ENCODE results near the gene TOX3.

Gene TOX3

DNA sequence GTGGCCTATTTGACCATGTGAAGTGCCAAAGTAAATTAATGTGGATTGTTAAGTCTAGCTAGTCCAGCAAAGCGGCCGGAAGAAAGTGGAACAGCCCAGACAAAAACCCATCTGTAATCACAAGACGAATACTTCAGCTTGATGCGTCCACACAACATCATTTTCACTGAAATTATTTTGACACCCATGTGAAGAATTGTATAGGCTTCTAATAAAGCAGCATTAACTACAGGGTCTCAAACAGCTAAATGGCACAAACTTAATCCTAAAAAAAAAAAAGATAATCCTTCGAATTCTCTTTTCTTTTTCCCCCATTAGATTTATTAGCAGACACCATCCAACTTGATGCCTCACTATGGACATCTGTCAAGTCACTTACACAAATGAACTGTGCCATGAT lies 73.8 kb downstream of the TOX3 start:
- H3K27ac ChIP-seq: no peak overlapping the region
- no peak for TF ChIP-seq ZFX (IDR thresholded peaks at IDR 0.05)
- TF ChIP-seq, protein P1, sequence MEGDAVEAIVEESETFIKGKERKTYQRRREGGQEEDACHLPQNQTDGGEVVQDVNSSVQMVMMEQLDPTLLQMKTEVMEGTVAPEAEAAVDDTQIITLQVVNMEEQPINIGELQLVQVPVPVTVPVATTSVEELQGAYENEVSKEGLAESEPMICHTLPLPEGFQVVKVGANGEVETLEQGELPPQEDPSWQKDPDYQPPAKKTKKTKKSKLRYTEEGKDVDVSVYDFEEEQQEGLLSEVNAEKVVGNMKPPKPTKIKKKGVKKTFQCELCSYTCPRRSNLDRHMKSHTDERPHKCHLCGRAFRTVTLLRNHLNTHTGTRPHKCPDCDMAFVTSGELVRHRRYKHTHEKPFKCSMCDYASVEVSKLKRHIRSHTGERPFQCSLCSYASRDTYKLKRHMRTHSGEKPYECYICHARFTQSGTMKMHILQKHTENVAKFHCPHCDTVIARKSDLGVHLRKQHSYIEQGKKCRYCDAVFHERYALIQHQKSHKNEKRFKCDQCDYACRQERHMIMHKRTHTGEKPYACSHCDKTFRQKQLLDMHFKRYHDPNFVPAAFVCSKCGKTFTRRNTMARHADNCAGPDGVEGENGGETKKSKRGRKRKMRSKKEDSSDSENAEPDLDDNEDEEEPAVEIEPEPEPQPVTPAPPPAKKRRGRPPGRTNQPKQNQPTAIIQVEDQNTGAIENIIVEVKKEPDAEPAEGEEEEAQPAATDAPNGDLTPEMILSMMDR (conservative IDR thresholded peaks at IDR 0.05): no peak

DNA sequence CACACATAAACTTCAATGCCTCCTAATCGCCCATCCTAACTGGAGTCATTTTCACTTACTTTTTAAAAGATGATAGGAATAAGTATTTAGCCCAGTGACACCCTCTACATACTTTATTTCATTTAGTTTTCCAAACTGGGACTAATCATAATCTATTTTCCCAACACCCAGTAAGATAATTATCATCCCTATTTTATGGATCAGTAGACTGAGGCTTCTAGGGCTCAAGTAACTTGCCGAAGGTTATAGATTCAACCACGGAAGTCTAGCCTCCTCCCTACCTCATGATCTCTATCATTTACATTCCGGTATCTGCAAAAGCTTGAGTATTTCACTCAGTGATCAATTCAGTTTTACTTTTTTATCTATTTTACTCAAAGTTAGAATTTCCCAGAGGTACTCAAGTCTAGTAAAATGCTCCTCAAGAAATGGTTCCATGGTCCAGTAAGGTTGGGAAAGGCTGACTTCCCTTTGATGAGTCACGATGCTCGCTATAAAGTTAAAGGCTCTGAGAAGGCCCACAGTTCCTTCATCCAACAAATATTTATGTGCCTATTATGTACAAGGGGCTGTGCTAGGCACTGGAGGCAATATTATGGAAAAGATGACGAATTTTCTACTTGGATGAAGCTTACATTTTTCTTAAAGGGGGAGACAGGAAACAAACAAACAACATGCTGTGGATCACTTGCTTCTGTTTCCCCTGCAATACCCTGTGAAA lies 75.1 kb downstream of the TOX3 start:
- TF ChIP-seq, protein P1 (conservative IDR thresholded peaks at IDR 0.05): no peak
- no peak for TF ChIP-seq ZFX (IDR thresholded peaks at IDR 0.05)
- no peak overlapping the region for H3K27ac ChIP-seq

DNA sequence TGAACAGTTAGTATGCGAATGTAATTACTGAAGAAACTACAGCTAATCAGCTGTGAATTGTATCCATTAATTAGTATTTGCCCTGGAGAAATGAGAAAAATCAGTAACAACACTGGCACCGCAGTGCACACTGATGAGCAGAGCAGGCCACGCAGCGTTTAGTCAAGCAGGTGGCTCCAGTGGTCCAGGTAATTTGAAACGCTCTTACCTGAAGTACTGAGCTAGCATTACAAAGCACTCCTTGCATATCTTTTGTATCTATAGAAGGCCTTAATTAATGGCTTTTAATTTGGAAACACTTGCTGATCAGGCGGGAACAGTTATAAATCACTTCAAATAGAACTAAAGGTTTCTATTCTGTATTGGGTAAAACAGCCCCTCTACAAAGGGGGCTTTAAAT lies 76.4 kb downstream of the TOX3 start:
- no peak overlapping the region for H3K27ac ChIP-seq
- TF ChIP-seq ZFX (IDR thresholded peaks at IDR 0.05): no peak
- TF ChIP-seq, protein P1 (conservative IDR thresholded peaks at IDR 0.05): no peak

DNA sequence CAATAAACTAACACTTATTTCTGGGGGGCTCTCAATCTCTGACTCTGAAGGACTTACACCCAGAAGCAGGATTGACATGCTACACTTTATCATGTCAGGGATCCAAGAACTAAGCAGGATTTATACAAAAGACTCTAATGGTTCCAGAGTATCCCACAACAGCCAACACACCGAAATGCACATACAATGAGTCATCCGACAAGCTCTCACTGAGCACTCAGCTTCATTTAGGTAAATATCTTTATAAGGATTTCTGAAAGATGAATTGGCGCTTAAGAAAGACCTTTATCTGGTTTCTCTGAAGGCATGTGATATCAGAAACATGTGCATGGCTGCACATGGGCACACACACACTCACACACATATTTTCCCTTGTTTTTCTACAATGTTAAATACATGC lies 77.2 kb downstream of the TOX3 start:
- TF ChIP-seq ZFX (IDR thresholded peaks at IDR 0.05): no peak
- TF ChIP-seq, protein P1 (conservative IDR thresholded peaks at IDR 0.05): no peak
- no peak overlapping the region for H3K27ac ChIP-seq

DNA sequence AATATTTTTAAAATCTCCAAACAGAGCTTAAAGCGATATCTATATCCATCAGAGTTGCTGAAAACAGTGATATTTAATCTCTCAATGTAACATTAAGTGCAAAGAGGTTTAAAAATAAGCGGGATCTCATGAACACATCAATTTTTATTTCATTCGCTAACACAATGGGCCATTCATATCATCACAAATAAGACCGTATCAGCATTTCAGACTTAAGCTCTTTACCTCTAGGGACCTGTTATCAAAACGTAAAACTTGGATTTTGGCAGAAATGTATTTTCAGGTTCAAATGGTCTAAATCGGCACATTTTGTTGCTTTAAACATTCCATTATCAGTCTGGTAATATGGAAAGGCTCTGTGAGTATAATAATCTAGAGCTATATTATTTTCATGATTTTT lies 77.9 kb downstream of the TOX3 start:
- TF ChIP-seq ZFX (IDR thresholded peaks at IDR 0.05): no peak
- TF ChIP-seq, protein P1 (conservative IDR thresholded peaks at IDR 0.05): no peak
- no peak overlapping the region for H3K27ac ChIP-seq

DNA sequence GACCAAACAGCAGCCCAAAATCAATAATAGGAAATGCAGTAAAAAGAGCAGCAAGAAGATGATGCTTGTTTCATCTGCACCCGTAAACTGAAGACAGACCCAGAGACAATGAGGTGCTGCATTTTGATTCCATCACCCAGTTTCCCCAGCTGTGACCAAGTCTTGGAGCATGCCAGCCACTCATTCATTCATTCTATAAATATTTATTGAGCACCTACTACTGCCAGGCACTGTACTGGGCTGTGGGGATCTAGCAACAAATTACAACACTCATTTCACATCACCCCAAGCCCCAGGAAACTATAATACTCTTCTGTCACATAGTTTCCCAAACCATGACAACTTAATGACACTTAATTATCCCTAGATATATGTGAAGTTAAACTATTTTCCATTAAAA lies 79.2 kb downstream of the TOX3 start:
- H3K27ac ChIP-seq: no peak overlapping the region
- TF ChIP-seq, protein P1 (conservative IDR thresholded peaks at IDR 0.05): no peak
- TF ChIP-seq ZFX (IDR thresholded peaks at IDR 0.05): no peak

DNA sequence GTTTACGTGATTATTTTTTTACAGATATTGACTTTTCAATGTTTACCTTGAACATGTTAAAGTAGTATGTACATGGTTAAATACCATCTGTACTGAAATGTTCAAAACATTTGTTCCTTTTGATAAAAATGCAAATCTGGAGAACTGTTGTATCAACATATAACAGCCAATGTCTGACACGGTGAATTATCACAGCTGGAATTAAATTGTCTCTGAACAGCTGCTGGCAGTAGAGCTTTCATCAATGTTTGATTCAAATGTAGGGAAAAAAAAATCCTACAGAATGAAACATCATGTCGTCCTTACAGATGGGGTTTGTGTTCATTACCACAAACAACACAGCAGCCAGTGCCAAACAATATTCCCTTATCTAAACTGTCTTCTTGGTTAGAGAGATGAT lies 79.9 kb downstream of the TOX3 start:
- TF ChIP-seq, protein P1 (conservative IDR thresholded peaks at IDR 0.05): no peak
- TF ChIP-seq ZFX (IDR thresholded peaks at IDR 0.05): no peak
- no peak overlapping the region for H3K27ac ChIP-seq

Measured in C4-2B (cell line).